Natural killer cell (primary cell): ENCODE measurements around the gene PTP4A2. TPM values are rescaled to one million over a fixed set of nuclear protein-coding genes. Genes with fewer than 3 reads are reported as not detected.

Experiments
- ATAC-seq, 3 donors: fragments of 150-1000 bp in 2 of 3; fragments of 200-7000 bp in 1 of 3; cut with Tn5 transposase; 1 replicate in 1 of 3; 2 replicates in 2 of 3; pipeline ENCODE4 v1.10.0; 2021; ENCODE audit warnings: mild to moderate bottlenecking in 2 of 3, moderate library complexity in 2 of 3
- DNase-seq, 2 donors: peaks; one replicate each; pipeline versions ENCODE4 v3.0.0 to v3.0.0-alpha.2; 2013 to 2021; ENCODE audit warnings: mixed read lengths in 1 of 2
- H3K27ac ChIP-seq: one replicate; pipeline ENCODE4 v1.5.1; 2013; ENCODE audit warnings: mild to moderate bottlenecking, low read length
- H3K27me3 ChIP-seq: one replicate; pipeline ENCODE4 v1.6.1; 2013; ENCODE audit warnings: low read length; ENCODE audit not compliant: control insufficient read depth, insufficient read depth
- H3K36me3 ChIP-seq: one replicate; pipeline ENCODE4 v1.6.1; 2013; ENCODE audit warnings: low read length; ENCODE audit not compliant: control insufficient read depth, insufficient read depth
- H3K4me1 ChIP-seq: one replicate; pipeline ENCODE4 v1.6.1; 2013; ENCODE audit warnings: low read length; ENCODE audit not compliant: control insufficient read depth, insufficient read depth
- H3K4me3 ChIP-seq: one replicate; pipeline ENCODE4 v1.5.1; 2013; ENCODE audit warnings: low read length
- H3K9me3 ChIP-seq: one replicate; pipeline ENCODE4 v1.6.1; 2013; ENCODE audit warnings: low read length; ENCODE audit not compliant: control insufficient read depth, insufficient read depth
- H3K27ac Mint-ChIP-seq, 2 donors: one replicate each; pipeline ENCODE4 v1.8.0; 2022; ENCODE audit warnings: mild to moderate bottlenecking in 2 of 2, mixed read lengths in 2 of 2, moderate library complexity in 1 of 2
- H3K27me3 Mint-ChIP-seq, 2 donors: one replicate each; pipeline ENCODE4 v1.8.0; 2022; ENCODE audit warnings: low read depth in 2 of 2, mixed read lengths in 2 of 2
- H3K36me3 Mint-ChIP-seq: one replicate; pipeline ENCODE4 v1.8.0; 2022; ENCODE audit warnings: mixed read lengths
- H3K4me1 Mint-ChIP-seq, 2 donors: one replicate each; pipeline ENCODE4 v1.8.0; 2022; ENCODE audit warnings: mixed read lengths in 2 of 2
- H3K4me3 Mint-ChIP-seq: one replicate; pipeline ENCODE4 v1.8.0; 2022; ENCODE audit warnings: mild to moderate bottlenecking, moderate library complexity, mixed read lengths
- H3K9me3 Mint-ChIP-seq, 2 donors: one replicate each; pipeline ENCODE4 v1.8.0; 2022; ENCODE audit warnings: mixed read lengths in 2 of 2
- WGBS: methylation state at CpG from one replicate; pipeline ENCODE4 v1.1.7; 2013; ENCODE audit warnings: missing lambda C conversion rate; ENCODE audit not compliant: insufficient coverage; 5-methylcytosine and 5-hydroxymethylcytosine counted together
- intact Hi-C: fragments of 100-400 bp; cut with micrococcal nuclease; formaldehyde crosslinking; loops from one replicate; pipeline ENCODE4 v1.14.2; 2022
- total RNA-seq, 4 donors: library from RNA; stranded (reverse); fragments of 120-200 nt in 1 of 4; gene quantifications; one replicate each; pipeline versions ENCODE4 v1.2.3 to v1.2.4, GENCODE V29; 2013 to 2022
- TF ChIP-seq, protein P1 (sequence below): fragments of 200-600 bp; IDR thresholded peaks from one replicate; pipeline ENCODE4 v1.8.0; 2022; ENCODE audit warnings: antibody characterized with exemption

PTP4A2 gene
- total RNA-seq, 3 donors from 2014 or later (not counting 1 experiment from before 2014, with no cell fraction given), result 435 to 527 (median 443) TPM

DNA sequence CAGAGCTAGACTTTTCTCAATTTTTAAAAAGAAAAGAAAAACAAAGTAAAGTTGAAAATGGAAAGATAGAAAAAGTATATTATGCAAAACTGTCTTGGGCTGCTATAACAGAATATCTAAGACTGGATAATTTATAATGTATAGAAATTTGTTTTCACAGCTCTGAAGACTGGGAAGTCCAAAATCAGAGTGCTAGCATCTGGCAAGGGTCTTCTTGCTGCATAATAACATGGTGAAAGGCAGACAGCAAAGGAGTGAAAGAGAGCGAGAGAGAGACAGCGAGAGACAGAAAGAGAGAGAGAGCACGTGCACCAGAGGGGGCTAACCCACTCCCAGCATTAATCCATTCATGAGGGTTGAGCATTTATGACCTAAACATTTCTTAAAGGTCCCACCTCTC lies 63.2 kb downstream of the PTP4A2 start:
- H3K9me3 ChIP-seq, result no peaks in the 10 kb centered on the region
- no peaks in the 10 kb centered on the region for H3K36me3 ChIP-seq
- H3K9me3 Mint-ChIP-seq, result peaks cover 0 to 3% of the 10 kb centered on the region in 2 donors
- H3K27ac ChIP-seq, result no peak overlapping the region
- H3K27me3 Mint-ChIP-seq, result no peaks in the 10 kb centered on the region
- 100% methylated on average over 3 of the region's 3 CpGs for WGBS
- H3K4me3 ChIP-seq, result no peak overlapping the region
- H3K36me3 Mint-ChIP-seq, result no peaks in the 10 kb centered on the region
- H3K27ac Mint-ChIP-seq, result no peak overlapping the region
- DNase-seq, result no peak
- H3K4me1 ChIP-seq, result peaks cover 39% of the 10 kb centered on the region
- H3K4me1 Mint-ChIP-seq, result peaks cover 36 to 45% of the 10 kb centered on the region in 2 donors
- no peak overlapping the region for H3K4me3 Mint-ChIP-seq
- ATAC-seq, result no peak
- TF ChIP-seq, protein P1, sequence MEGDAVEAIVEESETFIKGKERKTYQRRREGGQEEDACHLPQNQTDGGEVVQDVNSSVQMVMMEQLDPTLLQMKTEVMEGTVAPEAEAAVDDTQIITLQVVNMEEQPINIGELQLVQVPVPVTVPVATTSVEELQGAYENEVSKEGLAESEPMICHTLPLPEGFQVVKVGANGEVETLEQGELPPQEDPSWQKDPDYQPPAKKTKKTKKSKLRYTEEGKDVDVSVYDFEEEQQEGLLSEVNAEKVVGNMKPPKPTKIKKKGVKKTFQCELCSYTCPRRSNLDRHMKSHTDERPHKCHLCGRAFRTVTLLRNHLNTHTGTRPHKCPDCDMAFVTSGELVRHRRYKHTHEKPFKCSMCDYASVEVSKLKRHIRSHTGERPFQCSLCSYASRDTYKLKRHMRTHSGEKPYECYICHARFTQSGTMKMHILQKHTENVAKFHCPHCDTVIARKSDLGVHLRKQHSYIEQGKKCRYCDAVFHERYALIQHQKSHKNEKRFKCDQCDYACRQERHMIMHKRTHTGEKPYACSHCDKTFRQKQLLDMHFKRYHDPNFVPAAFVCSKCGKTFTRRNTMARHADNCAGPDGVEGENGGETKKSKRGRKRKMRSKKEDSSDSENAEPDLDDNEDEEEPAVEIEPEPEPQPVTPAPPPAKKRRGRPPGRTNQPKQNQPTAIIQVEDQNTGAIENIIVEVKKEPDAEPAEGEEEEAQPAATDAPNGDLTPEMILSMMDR, result no peak
- H3K27me3 ChIP-seq, result no peaks in the 10 kb centered on the region
- intact Hi-C loops, result loop anchor here (5.0 kb wide), 2 partner anchors 48 to 67 kb away; no protein-coding TSS in a partner anchor

DNA sequence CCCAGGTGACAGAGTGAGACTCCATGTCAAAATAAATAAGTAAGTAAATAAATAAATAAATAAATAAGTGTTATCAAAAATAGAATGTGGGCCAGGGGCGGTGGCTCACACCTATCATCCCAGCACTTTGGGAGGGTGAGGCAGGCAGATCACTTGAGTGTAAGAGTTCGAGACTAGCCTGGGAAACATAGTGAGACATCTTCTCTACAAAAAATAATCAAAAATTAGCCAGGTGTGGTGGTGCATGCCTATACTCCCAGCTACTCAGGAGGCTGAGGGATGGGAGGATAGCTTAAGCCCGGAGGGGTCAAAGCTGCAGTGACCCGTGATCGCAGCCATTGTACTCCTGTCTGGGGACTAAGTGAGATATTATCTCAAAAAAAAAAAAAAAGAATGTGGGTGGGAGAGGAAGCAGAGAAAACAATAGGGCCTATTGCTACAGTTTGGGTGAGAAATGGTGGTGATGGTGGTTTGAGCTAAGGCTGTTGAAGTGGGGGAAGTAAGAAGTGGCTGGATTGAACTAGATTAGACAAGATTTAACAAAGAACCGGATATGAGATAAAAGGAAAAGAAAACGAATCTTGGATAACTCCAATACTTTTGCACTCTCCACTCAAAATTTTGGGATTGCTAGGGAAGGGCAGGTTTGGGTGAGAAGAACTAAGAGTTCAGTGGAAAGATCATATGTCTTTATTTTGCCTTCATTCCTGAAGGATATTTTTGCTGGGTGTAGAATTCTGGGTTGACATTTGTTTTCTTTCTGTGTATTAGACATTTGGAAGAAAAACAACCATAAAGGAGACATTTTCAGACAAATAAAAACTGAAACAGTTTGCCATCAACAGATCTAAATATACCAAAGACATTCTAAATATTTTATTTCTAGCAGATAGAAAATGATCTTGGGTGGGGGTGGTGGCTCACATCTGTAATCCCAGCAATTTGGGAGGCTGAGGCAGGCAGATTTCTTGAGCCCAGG lies 65.2 kb downstream of the PTP4A2 start:
- Mint-ChIP-seq H3K4me1 (peaks cover 40 to 52% of the 10 kb centered on the region in 2 donors), H3K27me3 (no peaks in the 10 kb centered on the region), H3K4me3 (peak overlapping the region; percentile 83), H3K9me3 (peaks cover 0 to 3% of the 10 kb centered on the region in 2 donors), H3K36me3 (no peaks in the 10 kb centered on the region), H3K27ac (peak overlapping the region; percentile 88 to 90)
- peak overlapping the region; percentile 93 for H3K27ac ChIP-seq
- TF ChIP-seq, protein P1, result no peak
- intact Hi-C loops, result loop anchor here (1.0 to 5.0 kb wide), 3 partner anchors 44 to 69 kb away; no protein-coding TSS in a partner anchor
- H3K9me3 ChIP-seq, result no peaks in the 10 kb centered on the region
- no peak overlapping the region for H3K4me3 ChIP-seq
- H3K27me3 ChIP-seq, result no peaks in the 10 kb centered on the region
- 28% methylated on average over 3 of the region's 7 CpGs for WGBS
- no peaks in the 10 kb centered on the region for H3K36me3 ChIP-seq
- peaks cover 26% of the 10 kb centered on the region for H3K4me1 ChIP-seq
- ATAC-seq, result peak; percentile 87 to 98 (median 93)
- DNase-seq, result peak in 1 of 2 donors; percentile 70

GRCh38 chr1:31871703-31872102 lies 66.5 kb downstream of the PTP4A2 start:
- peak overlapping the region; percentile 57 for H3K4me3 Mint-ChIP-seq
- H3K27ac Mint-ChIP-seq, result peak overlapping the region in 1 of 2 donors; percentile 88

More at GRCh38 chr1:31871703-31872102, 66.5 kb downstream of the PTP4A2 start:
- peaks cover 0 to 3% of the 10 kb centered on the region in 2 donors for H3K9me3 Mint-ChIP-seq
- no peaks in the 10 kb centered on the region for H3K36me3 Mint-ChIP-seq
- H3K4me3 ChIP-seq, result no peak overlapping the region
- WGBS, result 96% methylated on average over 3 of the region's 3 CpGs
- peaks cover 21% of the 10 kb centered on the region for H3K4me1 ChIP-seq
- H3K36me3 ChIP-seq, result no peaks in the 10 kb centered on the region
- DNase-seq (no peak), ATAC-seq (no peak)
- H3K27ac ChIP-seq, result no peak overlapping the region
- TF ChIP-seq, protein P1, result no peak
- no peaks in the 10 kb centered on the region for H3K27me3 ChIP-seq
- intact Hi-C loops, result loop anchor here (5.0 kb wide), 2 partner anchors 44 to 71 kb away; no protein-coding TSS in a partner anchor
- no peaks in the 10 kb centered on the region for H3K27me3 Mint-ChIP-seq
- H3K4me1 Mint-ChIP-seq, result peaks cover 44 to 52% of the 10 kb centered on the region in 2 donors
- H3K9me3 ChIP-seq, result no peaks in the 10 kb centered on the region
